Forelimb muscle (tissue), 1 donor: Measurements from ENCODE around the gene CA7. TPM values are rescaled to one million over a fixed set of nuclear protein-coding genes. Genes with fewer than 3 reads are reported as not detected.
"Not testable (repeated sequence)": the region's sequence is repeated elsewhere in the genome, so short reads cannot be mapped to it uniquely, and the experiment has no call there.

Experiments
- DNase-seq: peaks from one replicate; pipeline ENCODE4 v3.0.0-alpha.2; 2013; ENCODE audit warnings: low read depth
- polyA plus RNA-seq: library from polyadenylated mRNA; unstranded; fragments of 120-200 nt; gene quantifications from one replicate; pipeline ENCODE4 v1.2.1, GENCODE V29; 2013; ENCODE audit not compliant: insufficient read length

The CA7 gene
- polyA plus RNA-seq, 1 donor: not detected

DNA sequence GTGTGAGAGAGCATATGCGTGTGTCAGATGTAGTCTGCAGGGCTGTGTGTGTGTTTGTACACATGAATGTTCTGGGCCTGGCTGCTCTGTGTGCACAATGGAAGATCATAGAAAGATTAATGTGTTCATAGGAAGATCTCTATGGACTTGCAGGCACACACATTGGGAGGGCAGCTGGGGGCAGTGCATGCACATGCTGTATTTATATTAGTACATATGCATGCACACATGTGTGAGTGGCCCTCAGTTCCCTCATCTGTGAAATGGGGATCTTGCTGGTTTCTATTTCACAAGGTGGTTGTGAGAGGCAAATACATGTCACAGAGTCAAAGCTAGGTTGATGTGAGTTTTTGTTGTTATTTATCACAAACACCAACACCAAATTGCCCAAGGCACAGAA, 2.1 kb downstream of the CA7 start:
- no peak for DNase-seq

DNA sequence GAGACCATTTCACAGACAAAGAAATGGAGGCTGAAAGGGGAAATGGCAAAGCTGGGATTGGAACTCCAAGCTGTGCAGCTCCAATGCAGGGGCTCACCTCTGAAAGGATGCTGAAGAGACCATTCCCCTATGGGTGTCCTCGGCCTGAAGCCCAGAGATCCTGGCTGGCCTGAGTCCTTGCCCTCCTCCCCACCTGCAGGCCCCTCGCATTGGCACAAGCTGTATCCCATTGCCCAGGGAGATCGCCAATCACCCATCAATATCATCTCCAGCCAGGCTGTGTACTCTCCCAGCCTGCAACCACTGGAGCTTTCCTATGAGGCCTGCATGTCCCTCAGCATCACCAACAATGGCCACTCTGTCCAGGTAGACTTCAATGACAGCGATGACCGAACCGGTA, 2.6 kb downstream of the CA7 start:
- DNase-seq: no peak

DNA sequence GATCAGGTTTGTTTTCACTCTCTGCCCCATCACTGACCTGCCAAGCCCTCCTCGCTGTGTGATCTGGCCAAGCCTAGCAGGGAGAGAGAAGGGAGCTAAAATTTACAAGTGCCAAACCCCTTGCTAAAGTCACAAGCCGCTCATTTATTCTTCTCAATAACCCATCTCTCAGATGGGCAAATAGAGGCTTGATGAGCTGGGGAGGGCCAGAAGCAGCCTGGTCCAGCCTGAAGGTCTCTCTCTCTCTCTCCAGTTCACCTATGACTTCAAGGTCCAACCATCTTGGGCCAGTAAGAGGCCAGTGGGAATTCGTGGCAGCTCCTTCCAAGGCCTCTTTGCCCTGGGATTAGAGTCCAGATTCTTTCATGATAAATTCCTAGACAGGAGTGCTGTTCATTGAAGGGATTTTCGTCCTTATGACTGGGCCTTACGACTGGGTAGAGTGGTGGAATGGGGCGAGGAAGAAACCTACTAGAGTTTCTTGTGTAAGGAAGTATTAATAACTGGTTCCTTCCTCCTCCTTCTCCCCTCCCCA, 3.4 kb downstream of the CA7 start:
- DNase-seq: no peak

DNA sequence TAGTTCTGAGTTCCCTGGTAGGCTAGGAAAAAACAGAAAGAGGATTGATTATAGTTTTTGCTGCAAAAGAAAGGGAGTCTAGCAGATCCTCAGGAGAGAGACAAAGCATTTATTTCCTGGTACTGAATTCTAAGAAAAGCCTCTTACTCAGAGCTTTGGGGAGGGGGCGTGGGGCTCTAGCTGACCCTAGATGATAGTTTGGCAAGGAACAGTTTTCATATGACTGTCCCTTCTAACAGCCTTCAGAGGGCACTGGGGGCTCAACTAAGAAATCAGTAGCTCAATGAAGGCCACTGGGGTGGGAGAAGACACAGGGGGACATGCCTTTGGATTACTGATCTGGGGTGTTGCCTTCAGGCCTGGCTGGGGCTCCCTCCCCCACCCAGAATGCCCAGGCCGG, 4.0 kb downstream of the CA7 start:
- no peak for DNase-seq

DNA sequence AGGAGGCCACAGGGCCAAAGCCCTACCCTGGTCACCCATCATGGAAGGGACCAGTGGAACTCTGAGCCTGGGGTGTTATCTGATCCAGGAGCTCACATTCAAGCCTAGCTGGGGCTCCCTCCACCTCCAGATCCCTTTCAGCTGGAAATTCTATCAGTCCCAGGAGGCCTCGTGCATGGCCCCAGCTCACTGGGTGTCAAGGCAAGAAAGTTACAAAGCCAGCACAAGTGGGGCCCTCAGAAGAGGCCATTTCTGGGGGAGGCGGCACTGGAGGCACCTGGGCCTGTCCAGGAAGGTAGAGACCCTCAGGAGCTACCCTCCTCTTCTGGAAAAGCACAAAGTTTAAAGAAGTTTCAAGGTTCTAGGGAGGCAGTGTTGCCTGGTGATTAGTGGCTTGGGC, 4.8 kb downstream of the CA7 start:
- no peak for DNase-seq

DNA sequence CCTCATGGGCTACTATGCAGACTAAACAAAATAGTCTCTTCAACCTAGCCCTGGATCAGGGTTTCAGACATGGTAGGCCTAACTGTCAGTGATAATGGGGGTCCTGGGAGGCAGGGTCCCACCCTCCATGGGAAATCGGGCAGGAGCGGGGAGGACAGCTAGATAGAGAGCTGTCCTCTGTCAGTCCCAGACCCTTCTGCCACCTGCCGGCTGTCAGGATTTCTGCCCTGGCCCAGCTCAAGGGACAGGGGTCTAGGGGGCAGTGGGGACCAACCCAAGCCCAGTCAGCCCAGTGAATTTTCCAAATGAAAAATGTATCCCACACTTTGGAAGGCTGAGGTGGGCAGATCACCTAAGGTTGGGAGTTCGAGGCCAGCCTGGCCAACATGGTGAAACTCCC, 5.3 kb downstream of the CA7 start:
- DNase-seq: no peak

DNA sequence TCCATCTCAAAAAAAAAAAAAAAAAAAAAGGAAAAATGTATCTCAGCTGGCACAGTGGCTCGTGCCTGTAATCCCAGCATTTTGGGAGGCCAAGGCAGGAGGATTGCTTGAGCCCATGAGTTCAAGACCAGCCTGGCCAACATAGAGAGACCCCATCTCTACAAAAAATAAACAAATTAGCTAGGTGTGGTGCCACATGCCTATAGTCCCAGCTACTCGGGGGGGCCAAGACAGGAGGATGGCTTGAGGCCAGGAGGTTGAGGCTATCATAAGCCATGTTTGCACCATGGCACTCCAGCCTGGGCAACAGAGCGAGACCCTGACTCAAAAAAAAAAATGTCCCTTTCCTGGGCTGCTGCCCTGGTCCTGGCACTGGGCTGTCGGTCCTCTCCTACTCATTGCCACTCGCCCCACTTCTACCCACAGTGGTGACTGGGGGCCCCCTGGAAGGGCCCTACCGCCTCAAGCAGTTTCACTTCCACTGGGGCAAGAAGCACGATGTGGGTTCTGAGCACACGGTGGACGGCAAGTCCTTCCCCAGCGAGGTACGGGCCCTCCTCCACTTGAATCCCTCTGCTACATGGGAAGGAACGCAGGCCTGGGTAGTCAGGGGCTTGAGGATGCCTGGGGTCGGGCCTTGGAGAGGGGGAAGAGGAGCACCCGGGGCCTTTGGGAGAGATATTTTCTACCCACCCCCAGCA, 6.1 kb downstream of the CA7 start:
- no peak for DNase-seq

DNA sequence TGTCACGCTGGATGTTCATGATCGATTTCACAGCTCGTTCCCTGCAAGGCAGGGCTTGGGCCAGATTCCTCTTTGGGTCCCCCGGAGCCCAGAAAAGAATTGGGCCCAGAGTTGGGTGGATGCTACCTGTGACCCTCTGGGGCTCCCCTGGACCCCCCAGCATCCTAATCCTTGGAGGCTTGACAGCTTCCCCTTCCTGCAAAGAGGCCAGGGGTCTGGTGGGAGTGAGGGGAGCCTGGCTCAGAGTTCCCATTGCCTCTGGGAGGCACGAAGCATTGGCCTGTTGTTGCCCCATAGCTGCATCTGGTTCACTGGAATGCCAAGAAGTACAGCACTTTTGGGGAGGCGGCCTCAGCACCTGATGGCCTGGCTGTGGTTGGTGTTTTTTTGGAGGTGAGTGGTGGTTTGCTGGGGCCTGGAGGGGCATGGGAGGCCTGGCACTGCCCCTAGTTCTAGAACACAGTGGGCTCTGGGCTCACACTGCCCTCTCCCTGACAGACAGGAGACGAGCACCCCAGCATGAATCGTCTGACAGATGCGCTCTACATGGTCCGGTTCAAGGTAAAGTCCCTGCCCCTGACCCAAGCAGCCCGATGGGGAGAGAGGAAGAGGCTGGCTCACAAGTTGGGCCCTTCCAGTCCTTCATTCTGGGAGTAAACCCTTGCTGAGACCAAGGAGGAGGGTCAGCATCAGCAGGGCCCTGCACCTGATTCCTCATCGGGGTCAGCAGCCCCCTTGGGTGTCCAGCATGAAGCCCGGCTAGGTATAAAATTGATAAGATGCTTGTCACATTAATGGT, 7.2 kb downstream of the CA7 start:
- no peak for DNase-seq

DNA sequence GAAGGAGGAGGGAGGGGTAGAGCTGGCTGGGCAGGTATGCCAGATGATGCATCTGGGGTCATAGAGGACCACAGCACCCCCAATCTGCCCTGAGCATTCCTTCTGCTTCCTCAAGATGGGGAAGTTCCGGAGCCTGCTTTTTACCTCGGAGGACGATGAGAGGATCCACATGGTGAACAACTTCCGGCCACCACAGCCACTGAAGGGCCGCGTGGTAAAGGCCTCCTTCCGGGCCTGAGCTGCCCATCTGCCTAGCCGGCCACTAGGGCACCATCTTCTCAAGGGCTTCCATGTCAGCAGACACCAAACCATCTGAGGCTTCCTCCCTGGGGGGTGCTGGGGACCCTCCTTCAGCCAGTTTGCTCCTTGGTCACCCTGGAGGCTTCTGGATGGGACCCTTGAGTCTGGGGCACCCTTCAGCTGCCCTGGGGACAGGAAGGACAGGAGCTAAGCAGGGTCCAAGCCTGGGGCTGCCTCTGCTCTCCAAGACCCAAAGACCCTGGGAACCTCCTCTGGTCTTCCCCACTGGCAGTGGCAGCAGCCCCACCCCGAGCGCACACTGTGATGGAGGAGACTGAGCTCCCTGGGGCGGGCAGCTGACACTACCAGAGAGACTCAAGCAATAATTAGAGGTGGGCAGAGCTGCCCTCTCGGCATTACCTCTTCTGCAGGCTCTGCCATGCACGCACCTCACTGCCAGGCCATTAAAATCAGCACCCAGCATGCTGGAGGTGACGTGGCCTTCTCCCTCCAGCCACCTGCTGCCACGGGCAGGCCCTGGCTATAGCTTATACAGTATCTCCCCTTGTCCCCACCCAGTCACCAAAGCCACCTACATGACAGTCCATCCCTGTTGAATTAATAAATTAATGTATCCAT, 9.3 kb downstream of the CA7 start:
- DNase-seq: no peak

DNA sequence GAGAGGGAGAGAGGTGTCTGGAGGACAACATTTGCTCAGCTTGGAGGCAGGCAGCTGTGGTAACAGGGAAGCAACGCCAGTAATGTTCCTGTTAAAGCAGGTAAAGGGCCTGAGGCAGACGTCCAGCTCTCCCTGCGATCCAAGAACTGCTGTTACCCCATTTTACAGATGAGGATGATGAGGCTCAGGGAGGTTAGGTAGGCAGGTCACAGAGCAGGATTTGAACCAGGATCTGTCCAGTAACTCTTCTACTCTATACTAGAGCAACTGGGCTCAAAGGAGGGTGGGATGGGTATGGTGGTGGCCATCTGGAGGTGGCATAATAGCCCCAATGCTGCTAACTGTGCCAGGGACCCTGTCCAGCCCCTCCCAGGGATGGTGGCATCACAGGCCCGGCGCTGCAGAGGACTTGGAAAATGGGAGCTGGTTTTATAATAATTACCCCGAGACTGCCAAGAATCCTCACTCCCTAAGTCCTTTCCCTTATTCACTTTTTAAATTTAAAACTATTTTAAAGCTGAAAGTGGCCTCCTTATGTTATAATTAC, 12.0 kb downstream of the CA7 start:
- DNase-seq: no peak

DNA sequence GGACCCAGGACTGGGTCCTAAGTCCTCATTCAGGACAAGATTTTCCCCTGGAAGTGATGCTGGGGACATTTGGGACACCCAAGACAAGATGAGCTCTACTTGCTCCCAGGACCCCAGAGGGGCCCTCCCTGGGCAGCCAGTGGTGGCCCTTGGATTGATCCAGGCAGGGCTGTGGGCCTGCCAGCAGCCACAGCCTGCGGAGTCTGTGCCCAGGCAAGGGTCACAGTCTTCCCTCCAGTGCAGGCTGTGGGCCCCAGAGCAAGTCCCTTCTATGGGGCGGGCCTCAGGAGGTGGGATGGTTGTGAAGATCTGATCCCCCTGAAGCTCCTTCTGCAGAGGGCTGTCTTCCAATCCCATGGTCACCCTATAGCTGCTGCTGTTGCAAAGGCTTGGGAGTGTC, 12.6 kb downstream of the CA7 start:
- DNase-seq: no peak

DNA sequence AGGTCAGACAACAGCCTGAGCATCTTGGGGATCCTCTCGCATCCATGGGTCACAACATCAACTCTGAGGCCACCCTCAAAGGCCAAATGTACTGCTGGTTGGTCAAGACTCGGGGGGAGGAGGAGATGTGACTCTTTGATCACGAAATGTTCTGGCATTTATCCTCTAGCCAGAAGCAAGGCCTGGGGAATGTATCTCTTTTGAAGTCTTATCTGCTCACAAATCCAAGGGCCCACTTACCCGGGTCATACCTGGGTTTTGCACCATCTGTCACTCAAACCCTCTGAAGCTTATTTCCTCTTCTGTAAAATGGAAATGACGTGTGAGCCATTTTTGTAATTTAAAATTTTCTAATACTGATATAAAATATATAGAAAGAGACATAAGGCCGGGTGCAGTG, 13.2 kb downstream of the CA7 start:
- DNase-seq: no peak

DNA sequence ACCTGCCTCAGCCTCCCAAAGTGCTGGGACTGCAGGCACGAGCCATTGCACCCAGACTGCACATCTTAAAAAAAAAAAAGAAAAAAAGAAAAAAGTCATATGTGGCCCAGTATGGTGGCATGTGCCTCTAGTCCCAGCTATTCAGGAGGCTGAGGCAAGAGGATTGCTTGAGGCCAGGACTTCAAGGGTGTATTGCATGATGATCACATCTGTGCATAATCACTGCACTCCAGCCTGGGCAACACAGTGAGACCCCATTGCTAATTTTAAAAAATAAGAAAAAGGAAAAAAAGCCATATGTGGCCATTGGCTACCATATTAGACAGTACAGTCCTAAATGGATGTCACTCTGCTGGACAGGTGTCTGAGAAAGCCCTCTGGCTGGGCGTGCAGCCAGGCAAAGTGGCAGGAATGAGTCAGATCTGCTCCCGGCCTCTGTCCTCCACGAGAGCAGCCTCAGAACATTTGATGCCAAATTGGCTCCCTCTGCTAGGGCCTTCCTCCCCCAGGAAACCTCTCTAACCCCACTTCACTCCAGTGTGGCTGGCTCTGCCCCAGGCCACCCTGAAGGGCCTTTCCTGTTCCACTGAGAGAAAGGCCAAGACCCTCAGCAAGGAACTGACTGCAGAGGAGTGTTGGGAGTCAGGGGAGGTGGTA, 14.7 kb downstream of the CA7 start:
- no peak for DNase-seq

DNA sequence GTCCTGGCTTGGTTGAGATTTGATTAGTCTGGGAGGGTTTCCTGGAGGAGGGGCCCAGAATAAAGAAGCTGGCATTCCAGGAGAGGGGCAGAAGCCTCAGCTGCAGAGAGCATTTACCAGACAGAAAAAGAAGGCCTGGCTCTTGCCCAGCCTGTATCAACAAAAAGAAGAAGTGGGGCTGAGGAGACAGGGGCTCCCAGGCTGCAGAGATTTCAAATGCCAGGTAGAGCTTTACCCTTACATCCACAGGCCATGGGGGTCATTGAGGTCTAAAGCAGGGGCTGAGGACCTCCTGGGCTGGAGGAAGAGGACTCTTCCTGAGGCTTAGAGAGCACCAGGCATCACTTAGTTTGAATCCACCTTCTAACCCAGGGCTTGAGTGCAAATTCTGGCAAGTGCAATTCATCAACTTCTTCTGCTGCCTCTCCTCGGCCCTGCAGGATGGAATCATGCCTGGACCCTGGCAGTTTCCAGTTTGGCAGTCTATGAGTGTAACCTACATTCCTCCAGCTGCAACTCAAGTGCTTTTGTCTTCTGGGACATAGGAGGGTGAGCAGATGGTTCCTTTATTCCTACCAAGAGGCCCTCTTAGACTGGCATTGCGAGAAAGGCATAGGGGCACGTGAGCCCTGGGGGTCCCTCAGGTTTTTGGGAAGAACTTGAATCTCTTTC, 15.3 kb downstream of the CA7 start:
- DNase-seq: no peak

DNA sequence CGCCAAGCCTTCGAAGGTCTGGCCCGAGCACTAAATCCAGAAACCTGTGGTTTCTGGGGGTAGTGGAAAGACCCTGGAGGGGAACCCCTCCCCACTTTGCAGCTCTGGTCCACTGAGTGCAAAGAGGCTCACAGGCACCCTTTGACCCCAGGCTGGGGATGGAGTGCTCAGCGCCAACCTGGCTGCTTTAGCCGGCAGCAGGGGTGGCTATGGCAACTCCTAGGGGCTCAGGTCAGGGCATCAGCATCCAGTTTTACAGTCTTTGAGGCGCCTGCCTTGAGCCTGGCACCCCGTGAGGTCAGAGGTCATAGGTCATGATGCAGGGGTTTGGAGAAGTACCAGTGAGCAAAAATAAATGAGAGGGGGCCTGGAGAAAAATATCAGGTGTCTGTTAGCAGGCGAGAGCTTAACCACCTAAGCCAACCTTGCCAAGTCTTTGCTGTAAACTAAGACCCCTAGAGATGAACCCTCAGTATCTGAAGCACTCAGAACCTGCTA, 17.9 kb downstream of the CA7 start:
- no peak for DNase-seq

DNA sequence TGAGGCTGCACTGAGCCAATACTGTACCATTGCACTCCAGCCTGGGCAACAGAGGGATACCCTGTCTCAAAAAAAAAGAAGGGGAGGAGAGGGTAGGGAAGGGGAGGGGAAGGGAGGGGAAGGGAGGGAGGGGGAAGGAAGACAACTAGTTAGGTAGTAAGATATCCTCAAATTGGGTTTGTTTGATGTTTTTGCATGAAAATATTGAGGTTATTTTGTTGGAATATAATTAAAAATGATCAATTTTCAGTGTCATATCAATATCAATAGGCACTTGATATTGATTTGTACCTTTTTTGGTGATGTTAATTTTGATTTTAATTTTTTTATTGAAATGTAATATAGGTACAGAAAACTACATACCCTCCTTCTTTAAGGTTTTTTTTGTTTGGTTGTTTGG, 19.5 kb downstream of the CA7 start:
- DNase-seq: no peak

DNA sequence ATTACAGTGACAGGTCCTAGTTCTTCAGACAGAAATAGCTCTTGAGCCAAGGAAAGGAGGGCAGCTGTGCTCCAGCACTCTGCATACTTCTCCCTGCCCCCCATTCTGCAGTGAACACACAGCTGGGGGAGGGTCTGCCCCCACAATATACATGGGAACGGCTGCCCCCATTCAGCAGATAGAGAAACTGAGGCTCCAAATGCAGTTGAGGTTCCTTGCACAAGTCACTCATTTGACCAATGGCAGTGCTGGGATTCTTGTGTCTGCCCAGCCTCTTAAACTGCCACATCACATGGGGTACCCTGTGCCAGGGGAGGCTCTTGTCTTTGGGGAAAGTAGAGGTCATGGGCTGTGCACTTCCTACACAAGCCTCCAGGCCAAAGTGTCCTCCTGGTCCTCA, 25.2 kb downstream of the CA7 start:
- DNase-seq: no peak

DNA sequence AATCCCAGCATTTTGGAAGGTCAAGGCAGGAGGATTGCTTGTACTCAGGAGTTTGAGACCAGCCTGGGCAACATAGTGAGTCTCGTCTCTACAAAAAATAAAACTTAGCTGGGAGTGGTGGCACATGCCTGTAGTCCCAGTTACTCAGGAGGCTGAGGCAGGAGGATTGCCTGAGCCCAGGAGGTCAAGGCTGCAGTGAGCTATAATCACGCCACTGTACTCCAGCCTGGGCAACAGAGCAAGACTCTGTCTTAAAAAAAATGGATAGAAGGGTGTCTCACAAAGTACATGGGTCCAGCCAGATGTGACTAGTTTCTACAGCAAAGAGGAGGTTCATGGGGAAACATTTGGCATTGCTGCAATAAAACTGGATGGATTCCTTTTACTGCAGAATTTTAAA, 27.1 kb downstream of the CA7 start:
- not testable (repeated sequence) for DNase-seq

DNA sequence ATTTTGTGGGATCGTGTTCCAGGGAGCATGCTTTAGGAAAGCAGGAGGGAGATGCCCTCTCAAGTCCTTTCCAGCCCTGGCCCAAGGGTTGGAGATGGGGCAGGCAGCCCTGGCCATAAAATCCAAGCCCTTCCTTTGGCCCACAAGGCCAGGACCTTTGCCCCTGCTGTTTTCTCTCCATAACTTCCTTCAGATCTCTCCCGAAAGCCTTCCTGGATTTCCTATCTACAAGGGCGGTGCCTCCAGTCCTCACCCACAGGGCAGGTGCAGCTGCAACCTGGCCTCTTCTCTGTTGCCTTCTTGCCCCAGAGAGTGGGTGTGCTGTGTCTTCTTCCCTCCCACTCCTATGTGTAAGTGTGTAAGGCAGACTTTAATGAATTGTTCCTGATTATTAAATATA, 27.6 kb downstream of the CA7 start:
- no peak for DNase-seq

DNA sequence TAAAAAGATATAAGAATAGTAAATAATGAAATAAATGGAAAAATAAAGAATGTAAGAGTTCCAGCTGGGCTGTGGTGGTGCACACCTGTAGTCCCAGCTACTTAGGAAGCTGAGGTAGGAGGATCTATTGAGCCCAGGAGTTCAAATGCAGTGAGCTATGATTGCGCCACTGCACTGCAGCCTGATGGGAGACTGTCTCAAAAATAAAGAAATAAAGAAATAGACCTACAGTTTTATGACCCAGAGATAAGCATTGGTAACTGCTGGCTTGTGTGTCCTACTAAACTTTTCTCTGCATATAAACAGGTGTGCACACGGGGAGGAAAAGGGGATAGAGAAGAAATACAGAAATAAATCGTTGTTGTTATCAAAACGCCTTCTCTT, 28.3 kb downstream of the CA7 start:
- no peak for DNase-seq
